Nasal cavity respiratory epithelium epithelial cell of viscerocranial mucosa (primary cell): ENCODE results near the gene CENPK. TPM values are rescaled to one million over a fixed set of nuclear protein-coding genes. Genes with fewer than 3 reads are reported as not detected.

Source experiments
- total RNA-seq: library from RNA; depleted of rRNA; stranded (reverse); fragments of >200 nt; gene quantifications from 2 replicates; pipeline ENCODE4 v1.2.3, GENCODE V29; 2014

The CENPK gene, protein sequence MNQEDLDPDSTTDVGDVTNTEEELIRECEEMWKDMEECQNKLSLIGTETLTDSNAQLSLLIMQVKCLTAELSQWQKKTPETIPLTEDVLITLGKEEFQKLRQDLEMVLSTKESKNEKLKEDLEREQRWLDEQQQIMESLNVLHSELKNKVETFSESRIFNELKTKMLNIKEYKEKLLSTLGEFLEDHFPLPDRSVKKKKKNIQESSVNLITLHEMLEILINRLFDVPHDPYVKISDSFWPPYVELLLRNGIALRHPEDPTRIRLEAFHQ
- total RNA-seq, result 1.1 and 4.8 TPM in 2 replicates

DNA sequence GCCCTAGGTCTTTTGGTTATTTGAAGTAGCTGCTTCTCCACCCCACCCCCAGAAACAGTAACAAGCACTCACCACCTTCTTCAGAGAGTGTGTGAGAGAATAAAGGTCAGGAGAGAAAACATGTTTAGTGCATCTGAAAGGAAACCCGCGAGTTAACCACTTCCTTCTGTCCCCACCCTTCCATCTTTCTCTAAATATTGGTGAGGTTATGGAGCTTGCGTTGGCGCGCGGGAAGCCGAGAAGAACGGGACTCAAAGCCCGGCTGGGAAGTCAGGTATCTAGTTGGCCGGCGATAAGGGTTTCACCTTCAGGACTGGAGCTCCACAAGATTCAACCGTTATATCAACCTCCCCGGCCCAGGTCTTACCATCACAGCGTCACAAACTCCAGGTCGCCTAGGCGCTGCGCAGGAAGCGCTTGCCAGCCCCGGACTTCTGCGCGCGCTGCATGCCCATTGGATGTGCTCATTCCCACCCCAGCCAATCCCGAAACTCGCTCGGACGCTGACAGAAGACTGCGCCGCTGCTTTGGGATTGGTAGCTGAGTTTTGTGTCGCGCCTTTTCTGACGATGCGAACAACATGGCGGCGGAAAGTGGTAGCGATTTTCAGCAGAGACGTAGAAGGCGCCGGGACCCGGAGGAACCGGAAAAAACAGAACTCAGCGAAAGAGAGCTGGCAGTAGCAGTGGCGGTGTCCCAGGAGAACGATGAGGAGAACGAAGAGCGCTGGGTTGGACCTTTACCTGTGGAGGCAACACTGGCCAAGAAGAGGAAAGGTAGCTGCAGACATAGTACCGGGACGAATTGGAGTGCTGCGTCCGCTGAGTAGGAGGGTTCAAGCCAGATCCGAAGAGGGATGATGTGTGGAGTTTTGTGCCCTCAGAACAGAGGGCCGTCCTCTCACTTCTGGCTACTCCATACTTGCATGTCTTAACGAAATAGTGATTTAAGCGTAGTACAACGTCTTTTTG, at the start of gene CENPK, which contains the start of gene PPWD1:
TSS of gene CENPK (minus strand) at position 438 of the 971 bp plus-strand sequence. CDS start 8,261 bp downstream, outside the sequence.
TSS of gene PPWD1 (plus strand) at position 566 of the 971 bp plus-strand sequence. CDS start at position 581, 15 bp downstream.

DNA sequence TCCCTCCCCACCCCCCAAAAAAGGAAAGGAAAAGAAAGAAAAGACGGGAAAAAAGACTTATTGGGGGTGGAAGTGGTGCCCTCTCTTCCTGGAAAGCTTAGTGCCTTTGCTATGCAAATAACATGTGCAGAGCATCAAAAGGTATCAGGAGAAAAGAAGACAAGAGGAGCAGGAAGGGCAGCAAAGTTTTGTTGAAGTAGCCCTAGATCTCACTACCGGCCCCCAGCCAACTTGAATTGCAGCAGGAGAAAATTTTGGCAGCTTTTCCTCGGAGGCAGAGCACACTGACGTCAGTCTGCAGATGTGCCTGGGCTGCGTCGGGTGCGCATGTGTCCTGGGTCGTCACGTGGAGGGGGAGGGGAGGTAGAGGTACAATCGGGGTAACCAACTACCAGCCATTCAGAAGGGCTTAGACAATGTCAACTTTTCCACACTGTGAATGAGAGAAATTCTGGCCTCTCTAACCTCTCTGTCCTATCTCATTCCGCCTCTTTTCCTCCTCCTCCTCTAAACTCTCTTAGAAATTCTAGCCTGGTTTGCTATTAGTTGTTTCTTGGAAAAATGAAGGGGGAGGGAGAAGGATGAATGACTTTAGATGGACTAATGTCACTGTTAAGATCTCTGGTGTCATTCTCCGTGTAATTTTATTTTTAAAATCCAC, 81.2 kb downstream of the CENPK start, which contains the start of gene ADAMTS6:
TSS of gene ADAMTS6 (minus strand) at position 286 of the 661 bp plus-strand sequence. CDS start 8,247 bp downstream, outside the sequence.

Other genes starting within 250 kb of the CENPK start
- 12.2 and 28.7 TPM in 2 replicates for gene ADAMTS6, start 81.2 kb downstream of the CENPK start, total RNA-seq
- 27.7 and 42.1 TPM in 2 replicates for gene PPWD1, start 128 bp upstream of the CENPK start, total RNA-seq
- gene TRIM23, start 61.2 kb upstream of the CENPK start, total RNA-seq, result 22.3 and 28.7 TPM in 2 replicates
- 3.1 and 5.8 TPM in 2 replicates for gene SHLD3, start 61.9 kb upstream of the CENPK start, total RNA-seq
- 28.0 and 29.8 TPM in 2 replicates for gene TRAPPC13, start 61.9 kb upstream of the CENPK start, total RNA-seq
- gene SGTB, start 158.9 kb upstream of the CENPK start, total RNA-seq, result 15.4 and 24.9 TPM in 2 replicates
- 35.5 and 52.1 TPM in 2 replicates for gene NLN, start 159.0 kb upstream of the CENPK start, total RNA-seq